ENCODE measurements around the gene TMA7. TPM values are rescaled to one million over a fixed set of nuclear protein-coding genes. Genes with fewer than 3 reads are reported as not detected.

Gene TMA7
- total and polyA plus RNA-seq, 9 of the 15 experiments (the other 6 are each of a cell fraction or from before 2014, with no cell fraction given) = 209 to 1,003 (median 486) TPM

DNA sequence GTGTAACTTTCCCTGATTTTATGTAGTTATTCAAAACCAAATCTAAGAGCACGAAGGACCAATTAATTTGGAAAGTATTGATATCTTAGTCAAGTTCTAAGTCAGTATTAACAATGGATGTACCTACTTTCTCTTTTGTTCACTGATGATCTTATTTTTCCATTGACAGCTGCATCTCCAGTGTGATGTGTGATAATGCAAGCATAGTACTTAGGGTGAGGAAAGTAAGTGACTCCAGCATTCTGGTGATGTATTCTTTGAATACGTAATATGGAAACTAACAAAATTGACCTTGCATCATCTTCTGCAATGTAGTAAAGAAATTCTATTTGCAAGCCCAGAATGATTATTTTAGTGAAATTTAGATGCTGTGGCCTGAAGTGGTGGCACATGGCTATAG lies 45.7 kb upstream of the TMA7 start:
- ChIA-PET POLR2A (no interaction called here), CTCF (ENCODE audit: low intra/inter-chr PET ratio) (interaction anchor here (1.1 kb wide), 1 partner anchor 162 kb away, joined by 3 read pairs; no protein-coding TSS in a partner anchor)
- Histone ChIP-seq H3K27ac (ENCODE audit: extremely low read depth, low read depth, low read length) (no peak overlapping the region), H3K9me3 (replicated peaks; ENCODE audit: control insufficient read depth, insufficient read depth, low read depth, low read length) (no peaks in the 10 kb centered on the region), H3K4me2 (ENCODE audit: insufficient read depth, low read length) (no peak overlapping the region), H3K79me2 (ENCODE audit: control insufficient read depth, insufficient read depth, low read length) (no peaks in the 10 kb centered on the region), H3K36me3 (ENCODE audit: control insufficient read depth, insufficient read depth, low read length) (no peaks in the 10 kb centered on the region), H3K4me1 (replicated peaks in 1 of 2; ENCODE audit: control insufficient read depth in 2 of 2, insufficient read depth in 2 of 2, low read length in 2 of 2) (peaks cover 0 to 7% of the 10 kb centered on the region in 2 experiments; a peak in 1 of 5 replicates), H3K9me1 (ENCODE audit: control insufficient read depth, insufficient read depth, low read length) (no peaks in the 10 kb centered on the region), H4K20me1 (replicated peaks; ENCODE audit: control insufficient read depth, insufficient read depth, low read length) (no peaks in the 10 kb centered on the region), H2AFZ (ENCODE audit: low read depth, low read length) (no peak overlapping the region), H3K4me3 (no peak overlapping the region), H3K27me3 (ENCODE audit: control insufficient read depth in 2 of 2, insufficient read depth in 2 of 2, low read length in 2 of 2) (no peaks in the 10 kb centered on the region), H3K9ac (ENCODE audit: insufficient read depth in 1 of 2, low read depth in 2 of 2, low read length in 2 of 2) (no peak overlapping the region)
- TF ChIP-seq, protein P1, sequence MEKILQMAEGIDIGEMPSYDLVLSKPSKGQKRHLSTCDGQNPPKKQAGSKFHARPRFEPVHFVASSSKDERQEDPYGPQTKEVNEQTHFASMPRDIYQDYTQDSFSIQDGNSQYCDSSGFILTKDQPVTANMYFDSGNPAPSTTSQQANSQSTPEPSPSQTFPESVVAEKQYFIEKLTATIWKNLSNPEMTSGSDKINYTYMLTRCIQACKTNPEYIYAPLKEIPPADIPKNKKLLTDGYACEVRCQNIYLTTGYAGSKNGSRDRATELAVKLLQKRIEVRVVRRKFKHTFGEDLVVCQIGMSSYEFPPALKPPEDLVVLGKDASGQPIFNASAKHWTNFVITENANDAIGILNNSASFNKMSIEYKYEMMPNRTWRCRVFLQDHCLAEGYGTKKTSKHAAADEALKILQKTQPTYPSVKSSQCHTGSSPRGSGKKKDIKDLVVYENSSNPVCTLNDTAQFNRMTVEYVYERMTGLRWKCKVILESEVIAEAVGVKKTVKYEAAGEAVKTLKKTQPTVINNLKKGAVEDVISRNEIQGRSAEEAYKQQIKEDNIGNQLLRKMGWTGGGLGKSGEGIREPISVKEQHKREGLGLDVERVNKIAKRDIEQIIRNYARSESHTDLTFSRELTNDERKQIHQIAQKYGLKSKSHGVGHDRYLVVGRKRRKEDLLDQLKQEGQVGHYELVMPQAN (IDR thresholded peaks at IDR 0.05; ENCODE audit: borderline replicate concordance) = no peak
- TF ChIP-seq PYGO2 (tag; IDR thresholded peaks at IDR 0.05) (no peak), MEIS2 (IDR thresholded peaks at IDR 0.05; ENCODE audit: partially characterized antibody) (no peak), POLR3A (IDR thresholded peaks at IDR 0.05; ENCODE audit: borderline replicate concordance, extremely low read depth, insufficient read depth, insufficient read length) (no peak), ZBTB1 (CRISPR knock-in tag; IDR thresholded peaks at IDR 0.05; ENCODE audit: borderline replicate concordance, low read depth) (no peak), TFAM (CRISPR knock-in tag; conservative IDR thresholded peaks at IDR 0.05) (no peak), KLF16 (IDR thresholded peaks at IDR 0.05) (no peak)
- DNase-seq (ENCODE audit: extremely low read depth in 1 of 4, low spot score in 3 of 4) (no peak), ATAC-seq (no peak), FAIRE-seq (no peak)
- WGBS (ENCODE audit: insufficient coverage, low coverage, missing lambda C conversion rate) = 23% methylated on average over 2 of the region's 2 CpGs
- no TSS peak for BruUV-seq (replicated peaks)
- intact Hi-C loops (cut with micrococcal nuclease) (no loop called here), in situ Hi-C loops (cut with MboI) (no loop called here)

Measured in K562 (cell line).